Dedifferentiated amniotic fluid mesenchymal stem cell (primary cell): ENCODE data around the gene MRPS35.

Experiments
- DNase-seq: peaks from one replicate; pipeline ENCODE4 v3.0.0-alpha.2; 2016; ENCODE audit errors: extremely low spot score

The MRPS35 gene

GRCh38 chr12:27710592-27711316 is at the start of gene MRPS35:
Gene MRPS35, plus strand, starts transcription at chr12:27710832. Its CDS starts 12 bp downstream, at chr12:27710844.
- DNase-seq = peak; percentile 88

GRCh38 chr12:27665704-27666103 is 44.9 kb upstream of the MRPS35 start:
- DNase-seq = no peak

- no peak for DNase-seq
Observed at GRCh38 chr12:27666510-27666909, 44.1 kb upstream of the MRPS35 start.

GRCh38 chr12:27667540-27667939 is 43.1 kb upstream of the MRPS35 start:
- DNase-seq = peak; percentile 18

GRCh38 chr12:27672051-27672450 is 38.6 kb upstream of the MRPS35 start:
- no peak for DNase-seq

GRCh38 chr12:27672643-27673042 is 38.0 kb upstream of the MRPS35 start:
- DNase-seq = no peak

GRCh38 chr12:27673101-27673718 is 37.4 kb upstream of the MRPS35 start:
- no peak for DNase-seq

- no peak for DNase-seq
Observed at GRCh38 chr12:27674989-27675388, 35.6 kb upstream of the MRPS35 start.

GRCh38 chr12:27680619-27681018 is 30.0 kb upstream of the MRPS35 start:
- DNase-seq = no peak

GRCh38 chr12:27682534-27682933 is 28.1 kb upstream of the MRPS35 start:
- no peak for DNase-seq

GRCh38 chr12:27685274-27685673 is 25.4 kb upstream of the MRPS35 start:
- DNase-seq = no peak

GRCh38 chr12:27686147-27686546 is 24.5 kb upstream of the MRPS35 start:
- DNase-seq = no peak

- no peak for DNase-seq
Observed at GRCh38 chr12:27688671-27689070, 22.0 kb upstream of the MRPS35 start.

- no peak for DNase-seq
Observed at GRCh38 chr12:27689558-27690180, 21.0 kb upstream of the MRPS35 start.

- no peak for DNase-seq
Observed at GRCh38 chr12:27693403-27693802, 17.2 kb upstream of the MRPS35 start.

GRCh38 chr12:27695556-27696292 is 14.9 kb upstream of the MRPS35 start:
- DNase-seq = no peak

- no peak for DNase-seq
Observed at GRCh38 chr12:27696293-27696652, 14.4 kb upstream of the MRPS35 start, which contains the start of gene REP15. Gene REP15, plus strand, starts transcription at chr12:27696447. Its CDS starts 116 bp downstream, at chr12:27696563.

GRCh38 chr12:27696864-27697564 is 13.6 kb upstream of the MRPS35 start:
- DNase-seq = no peak

GRCh38 chr12:27703720-27704452 is 6.7 kb upstream of the MRPS35 start:
- DNase-seq = peak; percentile 99

GRCh38 chr12:27705263-27705662 is 5.4 kb upstream of the MRPS35 start:
- no peak for DNase-seq

- DNase-seq = no peak
Observed at GRCh38 chr12:27707216-27707615, 3.4 kb upstream of the MRPS35 start.
